SU-DHL-6 (cell line): ENCODE results near the gene DELE1.

ENCODE experiments used
- EZH2phosphoT487 ChIP-seq: fragments of 200-600 bp; sonication (generic), shearing (Covaris generic); conservative IDR thresholded peaks from 2 replicates; pipeline ENCODE4 v1.6.1; 2018; ENCODE audit warnings: mild to moderate bottlenecking, antibody characterized with exemption, low read length, moderate library complexity, mixed read lengths
- TF ChIP-seq, protein P1 (sequence below): fragments of 200-600 bp; sonication (generic); IDR thresholded peaks from one replicate; pipeline ENCODE4 v1.5.1; 2017; ENCODE audit warnings: antibody characterized with exemption, mild to moderate bottlenecking, low read length, moderate library complexity; ENCODE audit not compliant: insufficient read depth, poor library complexity, severe bottlenecking

GRCh38 chr5:141906972-141907371 lies 16.7 kb upstream of the DELE1 start:
- TF ChIP-seq, protein P1, sequence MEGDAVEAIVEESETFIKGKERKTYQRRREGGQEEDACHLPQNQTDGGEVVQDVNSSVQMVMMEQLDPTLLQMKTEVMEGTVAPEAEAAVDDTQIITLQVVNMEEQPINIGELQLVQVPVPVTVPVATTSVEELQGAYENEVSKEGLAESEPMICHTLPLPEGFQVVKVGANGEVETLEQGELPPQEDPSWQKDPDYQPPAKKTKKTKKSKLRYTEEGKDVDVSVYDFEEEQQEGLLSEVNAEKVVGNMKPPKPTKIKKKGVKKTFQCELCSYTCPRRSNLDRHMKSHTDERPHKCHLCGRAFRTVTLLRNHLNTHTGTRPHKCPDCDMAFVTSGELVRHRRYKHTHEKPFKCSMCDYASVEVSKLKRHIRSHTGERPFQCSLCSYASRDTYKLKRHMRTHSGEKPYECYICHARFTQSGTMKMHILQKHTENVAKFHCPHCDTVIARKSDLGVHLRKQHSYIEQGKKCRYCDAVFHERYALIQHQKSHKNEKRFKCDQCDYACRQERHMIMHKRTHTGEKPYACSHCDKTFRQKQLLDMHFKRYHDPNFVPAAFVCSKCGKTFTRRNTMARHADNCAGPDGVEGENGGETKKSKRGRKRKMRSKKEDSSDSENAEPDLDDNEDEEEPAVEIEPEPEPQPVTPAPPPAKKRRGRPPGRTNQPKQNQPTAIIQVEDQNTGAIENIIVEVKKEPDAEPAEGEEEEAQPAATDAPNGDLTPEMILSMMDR: no peak
- TF ChIP-seq EZH2phosphoT487: no peak
